ENCODE measurements around the gene CA5A. TPM values are rescaled to one million over a fixed set of nuclear protein-coding genes. Genes with fewer than 3 reads are reported as not detected.

Gene CA5A
- total and polyA plus RNA-seq, 2 of the 13 experiments (the other 11 are each of a cell fraction or from before 2014, with no cell fraction given): 66.8 to 106 TPM

DNA sequence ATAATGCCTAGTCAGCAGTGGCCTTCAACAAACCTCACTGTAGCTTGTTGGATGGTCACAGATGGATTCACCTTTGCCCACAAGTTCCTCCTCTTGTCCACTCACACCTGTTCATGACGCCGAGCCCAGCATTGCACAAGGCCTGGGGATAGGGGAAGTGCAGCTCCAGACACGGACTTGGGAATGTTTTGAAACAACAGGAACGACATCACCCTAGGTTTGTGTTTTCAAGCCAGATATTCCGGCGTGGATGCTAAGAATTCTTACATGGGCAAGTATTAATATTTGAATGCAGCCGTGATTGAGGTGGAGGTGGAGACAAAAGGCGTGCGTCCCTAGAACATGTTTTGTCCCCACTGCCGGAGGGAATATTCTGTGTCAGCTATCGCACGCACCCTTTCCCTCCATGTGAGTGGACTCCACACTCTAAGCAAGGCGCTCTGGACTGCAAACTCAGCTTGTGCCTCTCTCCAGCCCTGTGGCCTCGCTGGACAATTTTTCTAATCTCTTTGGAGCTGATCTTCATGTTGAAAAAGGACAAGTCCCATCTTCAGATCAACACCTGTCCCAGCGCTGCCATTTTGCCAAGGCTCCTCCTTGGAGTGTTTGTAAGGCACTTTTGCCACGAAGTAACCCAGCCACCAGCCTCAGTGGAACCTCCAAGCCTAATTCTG lies 12.9 kb upstream of the CA5A start (continued):
- TF ChIP-seq, protein P1, sequence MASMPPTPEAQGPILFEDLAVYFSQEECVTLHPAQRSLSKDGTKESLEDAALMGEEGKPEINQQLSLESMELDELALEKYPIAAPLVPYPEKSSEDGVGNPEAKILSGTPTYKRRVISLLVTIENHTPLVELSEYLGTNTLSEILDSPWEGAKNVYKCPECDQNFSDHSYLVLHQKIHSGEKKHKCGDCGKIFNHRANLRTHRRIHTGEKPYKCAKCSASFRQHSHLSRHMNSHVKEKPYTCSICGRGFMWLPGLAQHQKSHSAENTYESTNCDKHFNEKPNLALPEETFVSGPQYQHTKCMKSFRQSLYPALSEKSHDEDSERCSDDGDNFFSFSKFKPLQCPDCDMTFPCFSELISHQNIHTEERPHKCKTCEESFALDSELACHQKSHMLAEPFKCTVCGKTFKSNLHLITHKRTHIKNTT (CRISPR knock-in tag; IDR thresholded peaks at IDR 0.05): no peak
- TF ChIP-seq RCOR2 (CRISPR knock-in tag; IDR thresholded peaks at IDR 0.05) (no peak), ZNF430 (CRISPR knock-in tag; IDR thresholded peaks at IDR 0.05) (0 out of 2 replicates have a peak, but pooled peaks have one; percentile 63), ZNF766 (CRISPR knock-in tag; IDR thresholded peaks at IDR 0.05; ENCODE audit: borderline replicate concordance) (no peak), ZNF263 (CRISPR knock-in tag; IDR thresholded peaks at IDR 0.05) (peak; percentile 21), SRF (IDR thresholded peaks at IDR 0.05; ENCODE audit: low read depth, low read length) (no peak), ATAD3A (CRISPR knock-in tag; IDR thresholded peaks at IDR 0.05) (no peak), ZNF883 (CRISPR knock-in tag; IDR thresholded peaks at IDR 0.05; ENCODE audit: not compliant biosample characterization) (peak; percentile 72), ZNF550 (CRISPR knock-in tag; IDR thresholded peaks at IDR 0.05; ENCODE audit: borderline replicate concordance) (no peak), BHLHE40 (IDR thresholded peaks at IDR 0.05; ENCODE audit: low read length) (no peak), FOXO1 (CRISPR knock-in tag; IDR thresholded peaks at IDR 0.05) (no peak), SNAPC2 (CRISPR knock-in tag; IDR thresholded peaks at IDR 0.05) (no peak), ZNF570 (CRISPR knock-in tag; IDR thresholded peaks at IDR 0.05; ENCODE audit: borderline replicate concordance) (0 out of 2 replicates have a peak, but pooled peaks have one; percentile 39), ARNTL (CRISPR knock-in tag; IDR thresholded peaks at IDR 0.05) (peak; percentile 81)
- TF ChIP-seq, protein P2, sequence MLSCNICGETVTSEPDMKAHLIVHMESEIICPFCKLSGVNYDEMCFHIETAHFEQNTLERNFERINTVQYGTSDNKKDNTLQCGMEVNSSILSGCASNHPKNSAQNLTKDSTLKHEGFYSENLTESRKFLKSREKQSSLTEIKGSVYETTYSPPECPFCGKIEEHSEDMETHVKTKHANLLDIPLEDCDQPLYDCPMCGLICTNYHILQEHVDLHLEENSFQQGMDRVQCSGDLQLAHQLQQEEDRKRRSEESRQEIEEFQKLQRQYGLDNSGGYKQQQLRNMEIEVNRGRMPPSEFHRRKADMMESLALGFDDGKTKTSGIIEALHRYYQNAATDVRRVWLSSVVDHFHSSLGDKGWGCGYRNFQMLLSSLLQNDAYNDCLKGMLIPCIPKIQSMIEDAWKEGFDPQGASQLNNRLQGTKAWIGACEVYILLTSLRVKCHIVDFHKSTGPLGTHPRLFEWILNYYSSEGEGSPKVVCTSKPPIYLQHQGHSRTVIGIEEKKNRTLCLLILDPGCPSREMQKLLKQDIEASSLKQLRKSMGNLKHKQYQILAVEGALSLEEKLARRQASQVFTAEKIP (CRISPR knock-in tag; IDR thresholded peaks at IDR 0.05; ENCODE audit: borderline replicate concordance): no peak
- TF ChIP-seq, protein P3, sequence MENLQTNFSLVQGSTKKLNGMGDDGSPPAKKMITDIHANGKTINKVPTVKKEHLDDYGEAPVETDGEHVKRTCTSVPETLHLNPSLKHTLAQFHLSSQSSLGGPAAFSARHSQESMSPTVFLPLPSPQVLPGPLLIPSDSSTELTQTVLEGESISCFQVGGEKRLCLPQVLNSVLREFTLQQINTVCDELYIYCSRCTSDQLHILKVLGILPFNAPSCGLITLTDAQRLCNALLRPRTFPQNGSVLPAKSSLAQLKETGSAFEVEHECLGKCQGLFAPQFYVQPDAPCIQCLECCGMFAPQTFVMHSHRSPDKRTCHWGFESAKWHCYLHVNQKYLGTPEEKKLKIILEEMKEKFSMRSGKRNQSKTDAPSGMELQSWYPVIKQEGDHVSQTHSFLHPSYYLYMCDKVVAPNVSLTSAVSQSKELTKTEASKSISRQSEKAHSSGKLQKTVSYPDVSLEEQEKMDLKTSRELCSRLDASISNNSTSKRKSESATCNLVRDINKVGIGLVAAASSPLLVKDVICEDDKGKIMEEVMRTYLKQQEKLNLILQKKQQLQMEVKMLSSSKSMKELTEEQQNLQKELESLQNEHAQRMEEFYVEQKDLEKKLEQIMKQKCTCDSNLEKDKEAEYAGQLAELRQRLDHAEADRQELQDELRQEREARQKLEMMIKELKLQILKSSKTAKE (CRISPR knock-in tag; IDR thresholded peaks at IDR 0.05; ENCODE audit: borderline replicate concordance): peak; percentile 36; the same call in 1 of the 2 replicates
- TF ChIP-seq, protein P4, sequence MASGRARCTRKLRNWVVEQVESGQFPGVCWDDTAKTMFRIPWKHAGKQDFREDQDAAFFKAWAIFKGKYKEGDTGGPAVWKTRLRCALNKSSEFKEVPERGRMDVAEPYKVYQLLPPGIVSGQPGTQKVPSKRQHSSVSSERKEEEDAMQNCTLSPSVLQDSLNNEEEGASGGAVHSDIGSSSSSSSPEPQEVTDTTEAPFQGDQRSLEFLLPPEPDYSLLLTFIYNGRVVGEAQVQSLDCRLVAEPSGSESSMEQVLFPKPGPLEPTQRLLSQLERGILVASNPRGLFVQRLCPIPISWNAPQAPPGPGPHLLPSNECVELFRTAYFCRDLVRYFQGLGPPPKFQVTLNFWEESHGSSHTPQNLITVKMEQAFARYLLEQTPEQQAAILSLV (CRISPR knock-in tag; IDR thresholded peaks at IDR 0.05; ENCODE audit: borderline replicate concordance): peak; percentile 60; the same call in 1 of the 2 replicates
- TF ChIP-seq, protein P5, sequence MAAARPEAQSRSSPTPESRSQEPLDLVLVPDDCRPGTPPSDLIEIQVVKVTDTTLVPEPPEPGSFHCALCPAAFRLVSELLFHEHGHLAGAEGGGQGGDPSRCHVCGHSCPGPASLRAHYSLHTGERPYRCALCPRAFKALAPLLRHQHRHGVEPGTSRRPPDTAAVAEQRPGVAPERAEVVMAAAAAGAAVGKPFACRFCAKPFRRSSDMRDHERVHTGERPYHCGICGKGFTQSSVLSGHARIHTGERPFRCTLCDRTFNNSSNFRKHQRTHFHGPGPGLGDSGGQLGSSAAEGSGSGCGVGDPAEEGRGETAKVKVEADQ (CRISPR knock-in tag; IDR thresholded peaks at IDR 0.05; ENCODE audit: borderline replicate concordance): peak; percentile 27; the same call in 1 of the 2 replicates
